CD4-positive, alpha-beta T cell treated with Interleukin-4 for 4 hours (primary cell): ENCODE measurements around the gene PAAF1.
A peak's percentile ranks its signal among the peaks of the same experiment; 100 is the strongest.
"Not testable (repeated sequence)": the region's sequence is repeated elsewhere in the genome, so short reads cannot be mapped to it uniquely, and the experiment has no call there.

Experiments used
- DNase-seq: peaks from one replicate; pipeline ENCODE4 v3.0.0-alpha.2; 2020

PAAF1 gene, protein sequence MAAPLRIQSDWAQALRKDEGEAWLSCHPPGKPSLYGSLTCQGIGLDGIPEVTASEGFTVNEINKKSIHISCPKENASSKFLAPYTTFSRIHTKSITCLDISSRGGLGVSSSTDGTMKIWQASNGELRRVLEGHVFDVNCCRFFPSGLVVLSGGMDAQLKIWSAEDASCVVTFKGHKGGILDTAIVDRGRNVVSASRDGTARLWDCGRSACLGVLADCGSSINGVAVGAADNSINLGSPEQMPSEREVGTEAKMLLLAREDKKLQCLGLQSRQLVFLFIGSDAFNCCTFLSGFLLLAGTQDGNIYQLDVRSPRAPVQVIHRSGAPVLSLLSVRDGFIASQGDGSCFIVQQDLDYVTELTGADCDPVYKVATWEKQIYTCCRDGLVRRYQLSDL

DNA sequence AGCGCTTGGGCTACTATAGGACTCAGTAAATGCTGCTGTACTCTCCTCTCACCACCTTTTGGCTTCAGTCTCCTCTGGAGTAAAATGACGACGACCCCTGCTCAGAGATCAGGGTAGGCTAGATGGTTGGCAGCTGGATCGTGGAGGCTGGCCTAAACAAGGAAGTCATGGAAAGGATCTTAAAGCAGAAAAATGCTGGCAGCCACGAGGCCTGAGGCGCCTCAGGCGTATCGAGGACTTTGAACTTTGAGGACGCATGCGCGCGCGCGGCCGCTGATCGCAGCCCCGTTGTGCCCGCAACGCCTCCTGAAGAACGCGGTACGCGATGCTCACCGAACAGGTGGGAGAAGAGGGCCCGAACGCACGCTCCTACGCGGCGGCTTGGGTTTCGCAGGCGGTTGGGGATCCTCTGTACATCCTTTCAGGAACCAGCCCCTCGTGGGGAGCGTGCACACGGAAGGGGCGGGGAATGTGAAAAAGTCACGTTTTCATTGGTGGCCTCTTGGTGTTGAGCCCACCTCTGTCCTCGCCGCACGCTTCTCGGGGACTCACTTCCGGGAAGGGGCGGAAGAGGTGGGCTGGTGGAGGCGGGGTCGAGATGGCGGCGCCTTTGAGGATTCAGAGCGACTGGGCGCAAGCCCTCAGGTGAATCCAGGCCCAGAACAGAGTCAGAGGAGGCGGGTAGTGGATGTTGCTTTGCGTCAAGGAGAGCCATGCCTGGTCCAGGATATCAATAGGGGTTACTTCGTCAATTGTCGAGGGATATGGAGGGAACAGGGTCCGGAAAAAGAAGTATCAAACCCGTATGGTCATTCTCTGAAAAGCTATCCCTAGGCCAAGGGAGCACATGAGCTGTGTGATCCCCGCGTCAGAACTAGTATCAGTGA lies at the start of gene PAAF1, which contains the start of gene COA4:
TSS of gene PAAF1 (plus strand) at position 576 of the 887 bp plus-strand sequence. CDS start at position 599, 23 bp downstream.
TSS of gene COA4 (minus strand) at position 423 of the 887 bp plus-strand sequence. CDS start 3,468 bp downstream, outside the sequence.
- DNase-seq = peak; percentile 94

DNA sequence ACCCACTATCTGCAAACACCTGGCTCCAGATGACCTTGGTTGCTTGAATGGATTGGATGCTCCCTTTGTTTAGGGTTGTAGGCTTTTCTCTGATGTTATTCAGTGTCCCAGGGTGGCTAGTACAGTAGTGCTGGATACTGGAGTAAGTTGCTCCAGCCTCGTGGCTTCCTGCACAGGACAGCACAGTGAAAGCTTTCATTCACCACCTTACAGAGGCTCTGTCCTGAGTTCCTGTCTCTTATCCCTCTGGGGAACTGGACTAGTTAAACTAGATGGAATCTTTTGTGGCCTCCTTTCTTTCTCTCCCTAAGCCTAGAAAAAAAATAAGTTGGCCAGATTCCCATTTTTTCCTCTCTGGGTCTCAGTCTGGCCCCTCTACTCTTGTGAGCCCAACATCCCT lies 46.5 kb upstream of the PAAF1 start:
- DNase-seq = no peak

DNA sequence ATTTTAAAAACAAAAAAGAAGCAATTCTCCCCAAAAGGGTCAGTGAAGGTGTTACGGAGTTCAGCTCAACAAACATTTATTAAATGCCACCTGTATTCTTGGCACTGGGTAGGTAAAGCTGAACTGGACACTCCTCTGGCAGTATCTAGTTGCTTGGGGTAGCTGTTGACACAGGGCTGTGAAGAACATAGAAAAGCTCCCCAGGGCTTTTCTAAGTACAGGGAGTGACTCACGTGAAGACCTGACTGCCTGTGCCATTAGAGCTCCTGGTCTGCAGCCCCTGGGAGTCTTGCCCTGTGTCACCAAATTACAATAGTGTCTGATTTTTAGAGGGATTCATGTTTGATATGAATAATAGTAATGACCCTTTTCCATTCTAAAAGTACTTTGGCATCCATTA lies 43.7 kb upstream of the PAAF1 start:
- DNase-seq = no peak

DNA sequence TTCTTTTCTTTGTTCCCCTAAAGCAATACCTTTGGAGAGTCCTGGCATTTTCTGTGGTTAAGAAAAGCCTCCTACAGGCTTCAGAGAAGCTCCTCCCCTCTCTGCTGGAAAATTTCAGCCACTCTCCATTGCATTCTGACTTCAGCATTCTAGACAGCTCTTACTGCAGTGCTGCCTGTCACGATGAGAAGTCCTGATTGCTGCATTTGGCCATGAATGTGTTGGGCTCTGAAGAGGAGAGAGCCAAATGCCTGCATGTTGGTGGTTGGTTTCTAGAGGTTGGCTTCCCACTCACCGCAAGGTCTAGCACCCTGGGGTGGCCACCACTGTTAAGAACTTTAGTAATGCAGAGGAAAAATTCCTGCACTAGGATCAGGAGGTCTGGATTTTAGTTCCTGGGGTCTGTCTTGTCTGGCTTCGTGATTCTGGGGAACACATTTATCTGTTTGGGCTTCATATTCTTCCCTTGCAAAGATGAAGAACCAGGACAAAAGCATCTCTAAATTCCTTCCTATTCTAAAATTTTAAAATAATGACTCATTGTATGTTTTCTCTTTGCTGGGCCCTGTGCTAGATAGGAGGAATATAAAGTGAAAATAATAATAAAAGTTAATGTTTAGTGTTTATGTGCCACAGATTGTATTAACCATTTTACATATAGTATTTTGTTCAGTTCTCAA lies 38.2 kb upstream of the PAAF1 start:
- no peak for DNase-seq

DNA sequence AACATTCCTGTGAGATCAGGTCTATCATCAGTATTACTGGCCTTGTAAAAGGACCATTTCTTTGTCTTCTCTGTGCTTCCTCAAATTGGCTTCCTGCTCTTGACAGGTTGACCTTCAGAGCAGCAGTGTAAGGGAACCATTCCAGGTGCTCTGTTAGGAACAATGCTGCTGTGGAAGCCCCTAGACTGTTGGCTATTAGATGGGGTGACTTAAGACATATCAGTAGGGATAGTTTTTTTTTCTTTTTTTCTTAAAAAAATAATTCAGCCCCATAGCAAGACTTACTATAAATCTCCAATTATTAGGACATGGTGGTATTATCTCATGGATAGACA lies 37.7 kb upstream of the PAAF1 start:
- DNase-seq = no peak

DNA sequence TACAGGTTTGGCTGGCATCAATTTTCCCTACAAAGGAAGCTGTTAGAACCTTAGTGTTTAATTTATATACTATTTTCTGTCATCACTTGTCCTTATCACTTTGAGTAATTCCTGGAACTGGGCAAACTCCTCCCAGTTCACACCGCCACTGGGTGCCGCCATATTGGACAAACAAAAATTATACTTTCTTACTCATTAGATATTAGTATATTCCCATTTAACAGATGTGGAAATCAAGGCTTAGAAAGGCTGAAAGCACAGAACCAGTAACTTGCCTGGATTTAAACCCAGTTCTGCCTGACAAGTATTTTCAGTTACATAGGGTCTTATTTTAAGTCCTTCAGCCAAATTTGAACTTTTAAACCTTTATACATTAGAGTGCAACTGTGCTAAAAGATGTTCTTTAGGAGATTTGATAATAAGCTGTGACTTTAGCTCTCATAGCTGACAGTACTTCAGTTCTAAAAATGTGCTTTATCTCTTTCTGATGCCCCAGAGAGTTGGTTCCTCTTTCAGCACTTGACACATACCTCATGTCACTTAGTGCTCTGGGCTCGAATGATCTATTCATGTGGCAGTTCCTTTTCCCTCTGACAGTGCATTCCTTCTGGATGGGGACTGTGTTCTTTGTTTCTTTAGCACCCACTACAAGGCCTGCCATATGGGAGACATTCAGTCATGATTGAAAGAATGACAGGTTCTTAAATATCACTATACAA lies 25.6 kb upstream of the PAAF1 start:
- no peak for DNase-seq

DNA sequence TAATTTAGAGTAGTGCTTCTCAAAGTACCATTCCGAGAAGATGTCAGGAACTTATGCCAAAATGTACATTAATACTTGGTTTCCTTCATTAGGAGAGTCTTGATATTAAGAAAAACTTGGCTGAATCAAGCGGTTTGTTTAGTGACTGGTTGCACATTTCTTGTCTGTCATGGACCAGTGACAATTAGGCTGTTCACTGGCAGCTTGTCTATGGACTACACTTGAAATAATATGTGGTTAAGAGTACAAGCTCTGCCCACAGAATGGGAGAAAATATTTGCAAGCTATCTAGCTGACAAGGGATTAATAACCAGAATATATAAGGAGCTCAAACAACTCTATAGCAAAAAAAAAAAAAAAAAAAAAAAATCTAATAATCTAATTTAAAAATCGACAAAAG lies 24.8 kb upstream of the PAAF1 start:
- DNase-seq = no peak

DNA sequence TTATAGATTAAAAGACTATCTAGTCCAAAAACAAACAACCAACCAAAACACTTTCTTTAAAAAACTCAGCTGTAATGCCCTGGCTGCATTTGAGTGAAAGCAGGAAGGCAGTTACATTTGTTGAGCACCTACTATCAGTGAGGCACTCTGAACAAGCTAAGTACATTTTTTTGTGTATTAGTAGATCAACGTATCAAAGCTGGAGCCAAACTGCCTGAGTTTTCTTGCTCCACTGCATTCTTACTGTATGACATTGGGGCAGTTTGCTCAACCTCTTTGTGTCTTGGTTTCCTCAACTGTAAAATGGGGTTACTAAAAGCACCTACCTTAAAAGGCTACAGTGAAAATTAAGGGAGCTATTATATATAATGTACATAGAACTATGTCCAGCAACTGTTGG lies 22.1 kb upstream of the PAAF1 start:
- DNase-seq = no peak

DNA sequence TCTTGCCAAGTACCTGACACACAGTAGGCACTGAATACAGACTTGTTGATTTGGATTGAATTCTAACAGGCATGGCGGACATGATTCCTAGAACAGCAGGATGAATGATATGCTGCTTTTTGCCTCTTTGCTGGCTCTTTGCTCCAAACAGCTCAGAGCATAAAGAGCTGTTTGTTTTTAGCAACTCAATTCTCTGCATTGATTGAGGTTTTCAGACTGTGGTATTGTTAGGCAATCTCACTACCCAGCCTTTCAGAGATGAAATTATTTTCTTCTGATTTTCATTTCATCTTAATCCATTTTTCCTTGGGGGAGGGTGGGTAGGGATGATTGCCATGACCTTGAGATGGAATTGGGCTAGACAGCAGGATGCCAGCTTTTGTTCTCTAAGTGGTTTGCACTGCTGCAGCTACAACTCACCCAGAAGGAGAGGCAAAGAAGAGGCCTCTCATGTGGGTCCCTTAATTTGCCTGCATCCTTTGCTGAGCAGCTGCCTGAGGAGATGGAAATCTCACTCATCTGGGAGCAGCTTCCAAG lies 20.7 kb upstream of the PAAF1 start:
- DNase-seq = no peak

DNA sequence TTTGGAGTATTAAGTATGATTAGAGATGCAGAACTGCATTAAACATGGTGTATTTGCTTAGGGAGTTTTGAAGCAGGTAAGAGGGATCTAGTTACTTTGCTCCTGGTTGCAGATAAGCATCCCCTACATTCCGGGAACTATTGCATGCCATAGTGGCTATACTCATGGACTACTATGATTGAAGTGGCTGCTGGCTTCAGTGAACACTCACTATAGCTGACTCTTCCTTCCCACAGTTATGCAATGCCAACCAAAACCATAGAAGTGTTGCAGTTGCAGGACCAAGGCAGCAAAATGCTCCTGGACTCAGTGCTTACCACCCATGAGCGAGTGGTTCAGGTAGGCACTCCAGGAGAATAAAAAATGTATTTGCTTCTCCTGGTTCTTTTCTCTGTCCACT lies 17.1 kb upstream of the PAAF1 start:
- no peak for DNase-seq

DNA sequence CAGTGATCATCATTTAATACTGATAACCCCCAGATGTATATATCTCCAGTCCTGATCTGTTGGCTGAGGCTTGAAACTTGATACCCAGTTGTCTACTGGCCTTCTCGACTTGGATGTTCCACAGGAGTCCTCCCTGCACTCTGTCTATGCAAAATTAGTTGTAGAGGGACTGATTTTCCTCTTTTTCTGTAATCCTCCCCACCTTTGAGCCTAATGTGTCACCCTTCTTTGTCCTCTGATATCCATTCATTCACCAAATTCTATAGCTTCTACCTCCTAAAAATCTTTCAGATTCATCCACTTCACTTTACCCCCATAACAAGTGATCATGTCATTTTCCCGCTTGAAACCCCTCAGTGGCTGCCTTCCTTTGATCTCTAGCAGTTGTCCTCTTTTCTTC lies 16.6 kb upstream of the PAAF1 start:
- no peak for DNase-seq

DNA sequence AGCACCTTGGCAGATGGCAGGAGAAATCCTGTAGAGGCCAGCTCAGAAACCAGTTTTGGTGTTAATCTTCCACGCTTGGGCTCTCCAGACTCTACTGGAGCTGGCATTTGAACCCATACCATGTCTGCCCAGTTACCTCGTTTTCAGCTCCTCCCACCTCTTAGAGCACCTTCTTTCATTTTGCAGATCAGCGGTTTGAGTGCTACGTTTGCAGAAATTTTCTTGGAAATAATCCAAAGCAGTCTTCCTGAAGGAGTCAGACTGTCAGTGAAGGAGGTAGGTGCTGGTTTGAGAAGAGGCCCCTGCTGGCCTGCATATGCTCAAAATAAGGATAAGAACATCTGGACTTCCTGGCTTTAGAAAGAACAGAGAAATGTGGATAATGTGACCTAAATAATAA lies 13.8 kb upstream of the PAAF1 start:
- no peak for DNase-seq

DNA sequence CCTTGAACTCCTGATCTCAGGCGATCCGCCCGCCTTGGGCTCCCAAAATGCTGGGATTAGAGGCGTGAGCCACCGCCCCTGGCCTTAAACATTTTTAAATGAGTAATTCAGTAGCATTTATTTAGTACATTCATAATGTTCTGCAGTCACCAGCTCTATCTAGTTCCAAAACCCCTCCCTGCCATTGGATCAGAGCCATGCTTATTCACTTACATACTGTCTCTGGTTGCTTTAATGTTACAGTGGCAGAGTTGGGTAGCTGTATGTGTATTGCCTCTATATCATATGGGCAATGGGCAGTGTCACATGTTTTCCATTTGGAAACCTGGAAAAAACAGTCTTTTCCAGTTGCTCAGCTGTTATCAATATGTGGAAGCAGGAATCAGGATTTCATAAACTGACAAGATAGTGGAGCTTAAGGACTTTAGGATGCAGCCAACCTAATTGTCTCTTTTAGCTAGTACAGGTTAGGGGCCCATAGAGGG lies 10.7 kb upstream of the PAAF1 start:
- DNase-seq = no peak

DNA sequence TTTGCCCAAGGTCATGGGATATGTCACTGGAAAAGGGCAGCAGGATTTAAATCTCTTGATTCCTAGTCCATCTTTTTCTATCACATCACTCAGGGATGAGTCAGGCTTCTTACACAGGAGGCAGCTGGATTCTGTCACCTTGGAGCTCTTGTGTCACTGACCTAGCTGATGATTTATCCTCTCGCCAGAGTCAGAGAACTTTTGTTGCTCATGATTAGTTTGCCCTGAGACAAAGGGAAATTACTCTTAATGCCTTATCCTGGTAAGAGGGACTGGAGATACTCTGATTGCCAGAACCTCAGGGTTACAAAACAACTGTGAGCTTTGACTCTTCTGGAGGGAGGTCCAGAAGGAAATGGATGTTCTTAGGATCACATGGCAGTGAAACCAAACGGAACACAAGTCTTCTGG lies 10.2 kb upstream of the PAAF1 start:
- no peak for DNase-seq

DNA sequence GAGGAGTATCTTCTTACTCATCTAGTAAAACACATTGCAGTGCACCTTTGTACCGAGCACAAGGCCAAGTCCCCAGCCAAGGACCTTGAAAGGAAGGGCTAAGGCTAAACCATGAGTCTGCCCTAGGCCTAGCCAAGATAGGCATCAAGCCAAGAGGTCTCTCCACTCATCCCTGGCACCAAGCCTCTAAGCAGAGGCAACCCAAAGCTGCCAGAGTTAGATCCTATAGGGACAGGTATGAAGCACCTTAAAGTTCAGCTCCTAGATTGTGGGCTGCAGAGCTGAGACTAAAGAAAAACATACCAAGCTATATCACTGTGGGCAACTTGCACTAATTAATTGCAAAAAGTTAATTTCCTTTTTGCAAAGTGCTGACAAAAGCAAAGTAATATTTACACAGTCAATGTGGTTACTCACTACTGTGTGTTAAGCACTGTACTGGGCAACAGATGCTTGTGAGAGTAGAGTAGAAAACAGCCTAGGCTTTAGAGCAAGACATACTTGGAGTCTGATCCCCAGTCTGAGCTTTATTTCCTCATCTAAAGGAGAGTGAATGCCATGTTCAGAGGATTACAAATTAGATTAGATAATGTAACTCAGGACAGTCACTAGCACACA lies 7.4 kb upstream of the PAAF1 start:
- no peak for DNase-seq

DNA sequence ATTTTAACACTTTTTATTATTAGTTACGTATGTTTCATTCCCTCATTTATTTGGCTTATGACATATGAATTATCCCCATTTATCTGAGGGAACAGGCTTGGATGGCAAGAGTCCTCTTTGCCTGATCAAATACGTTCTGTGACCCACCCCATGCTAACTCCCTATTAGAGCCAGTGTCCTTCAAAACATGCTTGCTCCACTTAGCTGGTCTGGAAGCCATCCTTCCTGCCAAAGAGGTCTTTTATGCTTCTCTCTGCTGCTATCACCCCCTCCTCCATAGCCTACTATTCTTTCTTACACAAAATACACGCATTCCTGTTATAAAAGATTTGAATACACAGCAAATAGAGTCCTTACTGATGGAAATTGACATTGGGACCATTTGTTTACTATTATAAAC lies 6.5 kb upstream of the PAAF1 start:
- DNase-seq = no peak

DNA sequence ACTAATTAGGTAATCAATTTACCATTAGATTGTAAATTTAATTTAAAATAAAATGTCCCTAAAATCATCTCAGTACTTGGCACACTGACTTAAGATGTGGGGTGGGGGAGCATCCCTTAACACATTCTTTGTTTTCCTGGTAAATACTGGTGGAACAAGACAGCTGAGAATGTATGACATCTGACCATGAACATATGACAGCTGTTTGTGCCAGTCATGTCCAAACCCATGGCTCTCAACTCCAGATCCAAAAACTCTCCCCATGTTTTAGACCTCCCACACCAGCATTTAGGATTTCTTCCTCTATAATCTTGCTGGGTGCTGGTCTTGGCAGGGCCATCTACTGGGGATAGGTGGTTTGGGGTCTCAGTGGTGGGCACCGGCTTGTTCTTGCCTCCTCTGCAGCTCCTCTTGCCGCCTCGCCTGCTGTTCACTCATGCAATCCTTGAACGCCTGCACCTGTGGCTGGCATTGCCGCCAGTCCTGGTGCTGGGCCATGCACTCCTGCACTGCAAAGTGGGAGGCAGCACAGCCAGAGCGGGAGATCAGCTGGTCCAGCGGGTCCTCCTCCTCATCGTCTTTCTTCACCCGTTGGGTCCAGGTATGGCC lies 3.9 kb upstream of the PAAF1 start:
- DNase-seq = no peak

DNA sequence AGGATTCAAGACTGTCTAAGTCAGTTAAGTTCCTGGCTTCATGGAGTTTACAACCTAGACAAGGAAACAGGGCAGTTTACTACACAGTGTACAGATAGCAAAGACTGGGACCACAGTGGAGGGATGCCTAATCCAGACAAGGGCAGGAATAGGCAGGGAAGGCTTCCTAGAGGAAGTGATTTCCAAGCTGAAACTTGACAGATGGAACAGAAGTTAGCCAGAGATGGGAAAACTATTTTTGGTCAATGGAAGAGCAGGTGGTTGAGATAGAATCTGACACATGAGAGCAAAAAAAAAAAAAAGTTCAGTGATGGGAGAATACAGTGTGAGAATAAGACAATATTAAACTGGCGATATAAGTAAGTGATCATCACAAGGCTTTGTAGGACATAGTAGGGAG lies 1.4 kb upstream of the PAAF1 start:
- DNase-seq = no peak

DNA sequence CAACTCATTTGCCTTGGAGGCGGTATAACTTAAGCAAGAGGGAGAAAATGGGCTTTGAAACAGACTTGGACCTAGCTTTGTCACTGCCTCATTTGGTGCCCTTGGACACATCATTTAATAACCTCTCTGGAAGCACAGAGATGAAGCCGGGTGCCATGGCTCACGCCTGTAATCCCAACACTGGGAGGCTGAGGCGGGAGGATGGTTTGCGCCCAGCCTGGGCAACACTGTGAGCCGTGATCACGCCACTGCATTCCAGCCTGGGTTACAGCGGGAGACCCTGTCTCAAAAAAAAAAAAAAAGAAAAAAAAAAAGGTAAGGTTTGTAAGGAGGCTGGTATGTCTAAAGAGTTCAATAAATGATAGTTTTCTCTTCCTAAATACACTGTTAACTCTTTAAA lies 959 bp upstream of the PAAF1 start:
- no peak for DNase-seq

DNA sequence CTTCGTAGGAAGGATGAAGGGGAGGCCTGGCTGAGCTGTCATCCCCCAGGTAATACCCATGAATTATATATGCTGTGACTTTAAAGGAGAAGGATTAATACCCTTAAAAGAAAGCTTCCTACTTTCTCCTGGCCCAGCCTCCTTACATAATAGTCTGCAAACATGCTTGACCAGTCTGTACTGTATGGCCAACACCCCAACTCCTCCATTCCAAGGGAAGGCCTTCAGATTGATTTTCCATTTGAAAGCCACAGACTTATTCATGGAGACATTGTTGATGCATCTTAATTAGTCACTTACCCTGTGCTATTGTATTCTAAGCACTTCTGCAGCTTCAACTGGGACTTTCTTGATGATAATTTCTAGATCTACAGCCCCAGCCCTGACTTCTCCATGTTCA lies 2.0 kb downstream of the PAAF1 start:
- no peak for DNase-seq

DNA sequence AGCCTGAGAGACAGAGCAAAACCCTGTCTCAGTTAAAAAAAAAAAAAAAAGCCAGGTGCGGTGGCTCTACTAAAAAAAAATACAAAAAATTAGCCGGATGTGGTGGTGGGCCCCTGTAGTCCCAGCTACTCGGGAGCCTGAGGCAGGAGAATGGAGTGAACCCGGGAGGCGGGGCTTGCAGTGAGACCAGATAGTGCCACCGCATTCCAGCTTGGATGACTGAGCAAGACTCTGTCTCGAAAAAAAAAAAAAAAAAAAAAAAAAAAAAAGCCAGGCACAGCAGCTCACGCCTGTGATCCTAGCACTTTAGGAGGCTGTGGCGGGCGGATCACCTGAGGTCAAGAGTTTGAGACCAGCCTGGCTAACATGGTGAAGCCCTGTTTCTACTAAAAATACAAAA lies 3.6 kb downstream of the PAAF1 start:
- not testable (repeated sequence) for DNase-seq

DNA sequence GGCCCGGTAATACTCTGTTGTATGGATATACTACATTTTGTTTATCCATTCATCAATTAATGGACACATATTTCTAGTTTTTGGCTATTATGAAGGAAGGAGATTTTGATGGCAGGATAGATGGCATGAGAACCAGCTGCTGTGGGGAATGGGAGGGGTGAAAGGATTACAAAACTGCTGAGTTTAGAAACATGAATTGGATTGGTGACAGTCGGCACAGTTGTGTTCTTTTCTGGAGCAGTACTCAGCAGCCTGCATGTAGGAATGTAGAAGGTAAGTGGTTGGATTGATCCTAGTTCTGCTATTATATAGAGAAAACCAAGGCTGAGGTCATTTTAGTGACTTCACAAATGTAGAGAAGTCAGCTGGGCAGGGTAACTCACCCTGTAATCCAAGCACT lies 7.1 kb downstream of the PAAF1 start:
- no peak for DNase-seq
